ENCODE data around the gene TMEM150B.

DNA sequence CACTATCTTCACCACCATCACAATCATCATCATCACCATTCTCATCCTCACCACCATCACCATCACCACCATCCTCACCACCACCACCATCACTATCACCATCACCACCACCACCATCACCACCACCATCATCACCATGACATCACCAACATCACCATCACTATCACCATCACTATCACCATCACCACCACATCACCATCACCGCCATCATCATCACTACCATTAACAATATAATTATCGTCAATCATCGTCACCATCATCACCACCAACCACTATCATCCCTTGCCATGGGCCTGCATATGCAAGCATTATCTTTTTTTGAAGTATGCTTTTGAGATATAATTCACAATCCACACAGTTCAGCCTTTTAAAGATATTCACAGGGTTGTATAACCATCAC, 58.7 kb downstream of the TMEM150B start:
- TF ChIP-seq, protein P1, sequence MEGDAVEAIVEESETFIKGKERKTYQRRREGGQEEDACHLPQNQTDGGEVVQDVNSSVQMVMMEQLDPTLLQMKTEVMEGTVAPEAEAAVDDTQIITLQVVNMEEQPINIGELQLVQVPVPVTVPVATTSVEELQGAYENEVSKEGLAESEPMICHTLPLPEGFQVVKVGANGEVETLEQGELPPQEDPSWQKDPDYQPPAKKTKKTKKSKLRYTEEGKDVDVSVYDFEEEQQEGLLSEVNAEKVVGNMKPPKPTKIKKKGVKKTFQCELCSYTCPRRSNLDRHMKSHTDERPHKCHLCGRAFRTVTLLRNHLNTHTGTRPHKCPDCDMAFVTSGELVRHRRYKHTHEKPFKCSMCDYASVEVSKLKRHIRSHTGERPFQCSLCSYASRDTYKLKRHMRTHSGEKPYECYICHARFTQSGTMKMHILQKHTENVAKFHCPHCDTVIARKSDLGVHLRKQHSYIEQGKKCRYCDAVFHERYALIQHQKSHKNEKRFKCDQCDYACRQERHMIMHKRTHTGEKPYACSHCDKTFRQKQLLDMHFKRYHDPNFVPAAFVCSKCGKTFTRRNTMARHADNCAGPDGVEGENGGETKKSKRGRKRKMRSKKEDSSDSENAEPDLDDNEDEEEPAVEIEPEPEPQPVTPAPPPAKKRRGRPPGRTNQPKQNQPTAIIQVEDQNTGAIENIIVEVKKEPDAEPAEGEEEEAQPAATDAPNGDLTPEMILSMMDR (IDR thresholded peaks at IDR 0.05; ENCODE audit: insufficient read depth, low read depth, low read length), result no peak
- no peak for TF ChIP-seq EZH2 (IDR thresholded peaks at IDR 0.05; ENCODE audit: insufficient read depth, low read length)

Data from astrocyte (in vitro differentiated cells and primary cell).